ENCODE results near the gene PCDH17. TPM values are rescaled to one million over a fixed set of nuclear protein-coding genes. Genes with fewer than 3 reads are reported as not detected.

PCDH17 gene
- total RNA-seq, 1 experiment from 2014 or later = not detected

- Histone ChIP-seq H3K4me1 (replicated peaks) (no peaks in the 10 kb centered on the region), H3K27me3 (replicated peaks) (no peaks in the 10 kb centered on the region), H3K27ac (no peak overlapping the region), H3K4me3 (no peak overlapping the region), H3K9me3 (replicated peaks) (no peaks in the 10 kb centered on the region), H3K36me3 (no peaks in the 10 kb centered on the region)
- no peak for DNase-seq (ENCODE audit: low read depth in 1 of 2, low spot score in 2 of 2)
Observed at GRCh38 chr13:57726981-57727380, 95.4 kb downstream of the PCDH17 start.

GRCh38 chr13:57734306-57734705 is 102.8 kb downstream of the PCDH17 start:
- no peaks in the 10 kb centered on the region for H3K9me3 ChIP-seq (replicated peaks)
- DNase-seq (ENCODE audit: low read depth in 1 of 2, low spot score in 2 of 2) = no peak
- no peak overlapping the region for H3K4me3 ChIP-seq
- no peaks in the 10 kb centered on the region for H3K4me1 ChIP-seq (replicated peaks)
- no peak overlapping the region for H3K27ac ChIP-seq
- H3K36me3 ChIP-seq = no peaks in the 10 kb centered on the region
- H3K27me3 ChIP-seq (replicated peaks) = no peaks in the 10 kb centered on the region

- Histone ChIP-seq H3K36me3 (no peaks in the 10 kb centered on the region), H3K9me3 (replicated peaks) (no peaks in the 10 kb centered on the region), H3K4me1 (replicated peaks) (no peaks in the 10 kb centered on the region), H3K4me3 (no peak overlapping the region), H3K27me3 (replicated peaks) (no peaks in the 10 kb centered on the region), H3K27ac (no peak overlapping the region)
- DNase-seq (ENCODE audit: low read depth in 1 of 2, low spot score in 2 of 2) = no peak
Observed at GRCh38 chr13:57739089-57739488, 107.5 kb downstream of the PCDH17 start.

GRCh38 chr13:57739543-57740190 is 108.1 kb downstream of the PCDH17 start:
- no peak for DNase-seq (ENCODE audit: low read depth in 1 of 2, low spot score in 2 of 2)
- Histone ChIP-seq H3K4me3 (no peak overlapping the region), H3K4me1 (replicated peaks) (no peaks in the 10 kb centered on the region), H3K27ac (no peak overlapping the region), H3K27me3 (replicated peaks) (no peaks in the 10 kb centered on the region), H3K9me3 (replicated peaks) (no peaks in the 10 kb centered on the region), H3K36me3 (no peaks in the 10 kb centered on the region)

GRCh38 chr13:57740719-57741118 is 109.2 kb downstream of the PCDH17 start:
- H3K27ac ChIP-seq = no peak overlapping the region
- H3K4me3 ChIP-seq = no peak overlapping the region
- H3K36me3 ChIP-seq = no peaks in the 10 kb centered on the region
- DNase-seq (ENCODE audit: low read depth in 1 of 2, low spot score in 2 of 2) = no peak
- H3K9me3 ChIP-seq (replicated peaks) = no peaks in the 10 kb centered on the region
- no peaks in the 10 kb centered on the region for H3K27me3 ChIP-seq (replicated peaks)
- no peaks in the 10 kb centered on the region for H3K4me1 ChIP-seq (replicated peaks)

- Histone ChIP-seq H3K27me3 (replicated peaks) (no peaks in the 10 kb centered on the region), H3K27ac (no peak overlapping the region), H3K36me3 (no peaks in the 10 kb centered on the region), H3K4me1 (replicated peaks) (no peaks in the 10 kb centered on the region), H3K9me3 (replicated peaks) (no peaks in the 10 kb centered on the region), H3K4me3 (no peak overlapping the region)
- DNase-seq (ENCODE audit: low read depth in 1 of 2, low spot score in 2 of 2) = no peak
Observed at GRCh38 chr13:57748096-57748495, 116.6 kb downstream of the PCDH17 start.

- H3K27me3 ChIP-seq (replicated peaks) = no peaks in the 10 kb centered on the region
Observed at GRCh38 chr13:57760951-57761350, 129.4 kb downstream of the PCDH17 start.

GRCh38 chr13:57763689-57764088 is 132.1 kb downstream of the PCDH17 start:
- DNase-seq (ENCODE audit: low read depth in 1 of 2, low spot score in 2 of 2) = no peak
- Histone ChIP-seq H3K4me3 (no peak overlapping the region), H3K4me1 (replicated peaks) (no peaks in the 10 kb centered on the region), H3K9me3 (replicated peaks) (no peaks in the 10 kb centered on the region), H3K36me3 (no peaks in the 10 kb centered on the region), H3K27me3 (replicated peaks) (no peaks in the 10 kb centered on the region), H3K27ac (no peak overlapping the region)

More at GRCh38 chr13:57760951-57761350, 129.4 kb downstream of the PCDH17 start:
- no peaks in the 10 kb centered on the region for H3K4me1 ChIP-seq (replicated peaks)
- H3K27ac ChIP-seq = no peak overlapping the region
- H3K9me3 ChIP-seq (replicated peaks) = no peaks in the 10 kb centered on the region; the same call in 1 of the 2 replicates
- H3K4me3 ChIP-seq = no peak overlapping the region
- no peak for DNase-seq (ENCODE audit: low read depth in 1 of 2, low spot score in 2 of 2)
- no peaks in the 10 kb centered on the region for H3K36me3 ChIP-seq

Measured in SJSA1 (cell line).